ENCODE results near the gene FEN1. TPM values are rescaled to one million over a fixed set of nuclear protein-coding genes. Genes with fewer than 3 reads are reported as not detected.

The FEN1 gene
- total RNA-seq, 1 donor from 2014 or later, result 5.4 TPM

DNA sequence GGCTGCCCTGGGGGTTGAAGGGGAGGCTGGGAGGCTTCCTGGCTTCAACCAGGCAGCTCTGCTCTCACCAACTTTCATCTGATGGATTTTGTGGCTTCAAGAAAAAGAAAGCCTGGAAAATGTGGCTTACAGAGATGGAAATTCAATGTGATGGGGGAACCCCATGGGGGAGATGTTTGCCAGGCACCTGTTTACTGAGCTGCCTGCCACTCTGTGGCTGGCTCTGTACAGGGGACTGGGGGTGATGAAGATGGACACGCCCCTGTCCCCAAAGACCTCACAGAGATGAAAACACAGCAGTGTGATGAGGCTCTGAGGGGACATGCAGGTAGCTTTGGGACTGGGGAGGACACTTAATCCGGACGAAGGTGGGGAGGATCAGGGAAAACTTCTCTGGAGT lies 10.4 kb upstream of the FEN1 start:
- no peak for DNase-seq
- H3K36me3 ChIP-seq, result peaks cover 51% of the 10 kb centered on the region
- TF ChIP-seq, protein P1, sequence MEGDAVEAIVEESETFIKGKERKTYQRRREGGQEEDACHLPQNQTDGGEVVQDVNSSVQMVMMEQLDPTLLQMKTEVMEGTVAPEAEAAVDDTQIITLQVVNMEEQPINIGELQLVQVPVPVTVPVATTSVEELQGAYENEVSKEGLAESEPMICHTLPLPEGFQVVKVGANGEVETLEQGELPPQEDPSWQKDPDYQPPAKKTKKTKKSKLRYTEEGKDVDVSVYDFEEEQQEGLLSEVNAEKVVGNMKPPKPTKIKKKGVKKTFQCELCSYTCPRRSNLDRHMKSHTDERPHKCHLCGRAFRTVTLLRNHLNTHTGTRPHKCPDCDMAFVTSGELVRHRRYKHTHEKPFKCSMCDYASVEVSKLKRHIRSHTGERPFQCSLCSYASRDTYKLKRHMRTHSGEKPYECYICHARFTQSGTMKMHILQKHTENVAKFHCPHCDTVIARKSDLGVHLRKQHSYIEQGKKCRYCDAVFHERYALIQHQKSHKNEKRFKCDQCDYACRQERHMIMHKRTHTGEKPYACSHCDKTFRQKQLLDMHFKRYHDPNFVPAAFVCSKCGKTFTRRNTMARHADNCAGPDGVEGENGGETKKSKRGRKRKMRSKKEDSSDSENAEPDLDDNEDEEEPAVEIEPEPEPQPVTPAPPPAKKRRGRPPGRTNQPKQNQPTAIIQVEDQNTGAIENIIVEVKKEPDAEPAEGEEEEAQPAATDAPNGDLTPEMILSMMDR (IDR thresholded peaks at IDR 0.05), result no peak

DNA sequence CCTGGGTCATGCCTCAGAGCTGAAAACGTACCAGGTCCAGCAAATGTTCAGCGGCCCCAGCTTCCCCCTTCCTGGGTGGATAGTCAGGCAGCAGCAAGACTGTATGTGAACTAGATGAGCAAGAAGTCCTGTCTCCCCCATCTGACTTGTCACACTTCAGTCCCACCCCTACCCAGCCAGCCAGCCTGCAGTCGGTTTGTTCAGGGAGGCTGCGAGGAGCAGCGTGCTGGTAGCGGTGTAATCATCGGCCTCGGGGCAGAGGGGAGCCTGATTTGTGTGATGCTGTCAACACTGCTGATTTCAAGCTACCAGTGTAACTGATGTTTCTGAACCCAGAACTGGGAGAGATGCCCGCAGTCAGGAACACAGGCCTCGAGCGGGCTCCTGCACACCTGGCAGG lies 9.9 kb upstream of the FEN1 start:
- H3K27ac ChIP-seq, result no peak overlapping the region
- no peaks in the 10 kb centered on the region for H3K4me1 ChIP-seq
- peaks cover 56% of the 10 kb centered on the region for H3K36me3 ChIP-seq
- H3K27me3 ChIP-seq (ENCODE audit: low read depth), result no peaks in the 10 kb centered on the region
- ATAC-seq, result no peak
- intact Hi-C loops (cut with DNase I), result no loop called here
- TF ChIP-seq, protein P1 (IDR thresholded peaks at IDR 0.05), result no peak
- no peak overlapping the region for H3K4me3 ChIP-seq
- no peaks in the 10 kb centered on the region for H3K9me3 ChIP-seq
- DNase-seq, result no peak

More for the DNA sequence above, 10.4 kb upstream of the FEN1 start:
- no peak overlapping the region for H3K4me3 ChIP-seq
- H3K9me3 ChIP-seq, result no peaks in the 10 kb centered on the region
- intact Hi-C loops (cut with DNase I), result no loop called here
- no peak for ATAC-seq
- H3K27me3 ChIP-seq (ENCODE audit: low read depth), result no peaks in the 10 kb centered on the region
- no peaks in the 10 kb centered on the region for H3K4me1 ChIP-seq
- H3K27ac ChIP-seq, result no peak overlapping the region

DNA sequence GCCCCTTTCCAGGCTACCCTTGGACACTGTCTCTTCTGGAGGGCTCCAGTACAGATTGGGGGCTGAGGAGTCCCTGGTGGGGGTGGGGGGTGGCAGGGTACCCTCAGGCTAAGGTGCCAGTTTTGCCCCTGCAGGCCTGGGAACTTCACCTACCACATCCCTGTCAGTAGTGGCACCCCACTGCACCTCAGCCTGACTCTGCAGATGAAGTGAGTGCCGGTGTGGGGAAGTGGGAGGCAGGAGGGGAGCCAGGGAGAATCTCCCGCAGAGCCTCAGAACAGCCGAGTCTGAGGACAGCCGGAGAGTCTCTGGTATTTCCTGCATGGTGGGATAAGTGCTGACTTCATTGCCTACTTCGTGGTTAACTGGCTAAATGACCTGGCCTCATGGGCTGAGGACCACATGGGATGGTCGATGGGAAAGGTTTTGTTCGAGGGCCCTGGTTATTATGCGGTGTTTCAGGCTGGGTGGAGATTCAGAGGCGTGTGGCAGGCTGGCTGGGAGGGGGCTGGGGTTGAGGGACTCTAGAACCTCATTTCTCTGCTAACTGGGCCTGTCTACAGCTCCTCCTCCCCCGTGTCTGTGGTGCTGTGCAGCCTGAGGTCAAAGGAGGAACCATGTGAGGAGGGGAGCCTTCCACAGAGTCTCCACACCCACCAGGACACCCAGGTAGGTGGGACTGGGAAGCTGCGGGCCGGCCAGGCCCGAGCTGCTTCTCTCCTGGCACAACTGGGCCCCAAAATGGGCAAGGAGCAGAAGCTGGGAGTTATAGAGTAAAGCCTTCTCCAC lies 8.8 kb upstream of the FEN1 start:
- TF ChIP-seq, protein P1 (IDR thresholded peaks at IDR 0.05), result no peak
- H3K36me3 ChIP-seq, result peaks cover 67% of the 10 kb centered on the region
- ATAC-seq, result no peak
- H3K9me3 ChIP-seq, result no peaks in the 10 kb centered on the region
- H3K27ac ChIP-seq, result no peak overlapping the region
- DNase-seq, result no peak
- H3K4me3 ChIP-seq, result no peak overlapping the region
- no peaks in the 10 kb centered on the region for H3K4me1 ChIP-seq
- no peaks in the 10 kb centered on the region for H3K27me3 ChIP-seq (ENCODE audit: low read depth)
- intact Hi-C loops (cut with DNase I), result no loop called here

DNA sequence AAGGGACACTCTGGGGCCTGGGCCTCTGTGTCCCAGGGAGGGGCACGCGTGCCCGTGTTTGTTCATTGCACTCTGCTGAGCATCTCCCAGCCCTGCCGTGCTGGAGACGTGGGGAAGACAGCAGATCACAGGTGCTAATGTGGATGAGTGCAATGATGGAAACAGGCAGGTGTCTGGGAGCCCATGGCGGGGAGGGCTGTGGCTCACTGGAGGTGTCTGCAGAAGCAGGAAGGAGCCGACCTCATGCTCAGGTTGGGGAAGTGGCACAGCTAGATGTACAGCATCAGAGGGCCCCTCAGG lies 8.3 kb upstream of the FEN1 start:
- Histone ChIP-seq H3K36me3 (peaks cover 72% of the 10 kb centered on the region), H3K27me3 (ENCODE audit: low read depth) (no peaks in the 10 kb centered on the region), H3K4me3 (no peak overlapping the region), H3K4me1 (no peaks in the 10 kb centered on the region), H3K27ac (no peak overlapping the region), H3K9me3 (no peaks in the 10 kb centered on the region)
- DNase-seq (no peak), ATAC-seq (no peak)
- TF ChIP-seq, protein P1 (IDR thresholded peaks at IDR 0.05), result no peak
- intact Hi-C loops (cut with DNase I), result no loop called here

DNA sequence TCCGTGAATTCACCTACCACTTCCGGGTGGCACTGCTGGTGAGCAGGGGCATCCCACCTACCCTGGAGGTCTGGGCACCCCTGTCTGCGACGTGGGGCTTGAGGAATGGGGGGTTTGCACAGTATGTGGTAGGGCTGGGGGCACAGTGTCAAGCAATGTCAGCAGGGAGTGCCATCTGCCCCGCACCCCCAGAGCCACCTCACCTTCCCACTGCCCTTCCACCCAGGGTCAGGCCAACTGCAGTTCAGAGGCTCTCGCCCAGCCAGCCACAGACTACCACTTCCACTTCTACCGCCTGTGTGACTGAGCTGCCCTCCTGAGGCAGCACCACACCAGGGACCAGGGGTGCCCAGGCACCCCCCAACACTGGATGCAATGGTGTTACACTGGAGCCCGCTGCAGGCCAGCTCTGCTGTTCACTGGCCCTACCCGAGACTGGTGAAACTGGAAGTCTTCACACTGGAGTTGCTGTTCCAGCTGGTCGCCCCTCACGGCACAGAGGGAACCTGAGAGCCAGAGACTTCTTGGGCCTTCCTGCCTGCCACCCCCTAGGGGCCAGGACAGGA lies 6.8 kb upstream of the FEN1 start:
- H3K27ac ChIP-seq, result no peak overlapping the region
- TF ChIP-seq, protein P1 (IDR thresholded peaks at IDR 0.05), result no peak

More for the DNA sequence above, 6.8 kb upstream of the FEN1 start:
- no peak overlapping the region for H3K4me3 ChIP-seq
- H3K9me3 ChIP-seq, result no peaks in the 10 kb centered on the region
- H3K27me3 ChIP-seq (ENCODE audit: low read depth), result no peaks in the 10 kb centered on the region
- intact Hi-C loops (cut with DNase I), result no loop called here
- peaks cover 3% of the 10 kb centered on the region for H3K4me1 ChIP-seq
- DNase-seq (no peak), ATAC-seq (no peak)
- H3K36me3 ChIP-seq, result peaks cover 85% of the 10 kb centered on the region

All from lower lobe of right lung (tissue), 2 donors.